K562 (cell line): ENCODE data around the gene MRPL28. TPM values are rescaled to one million over a fixed set of nuclear protein-coding genes. Genes with fewer than 3 reads are reported as not detected.

Source experiments
- ATAC-seq: fragments of 200-7000 bp; cut with Tn5 transposase; 3 replicates; pipeline ENCODE4 v1.9.1; 2020; ENCODE audit warnings: moderate library complexity
- BruUV-seq: library from RNA; stranded (reverse); fragments of 400-500 nt; replicated peaks from 2 replicates; lab custom pipeline; 2021; lab: Mats Ljungman, UMichigan
- CTCF ChIA-PET: fragments of 300-600 bp; formaldehyde crosslinking; extraction: SDS; loops from one replicate; lab custom pipeline; 2021; ENCODE audit warnings: low intra/inter-chr PET ratio; lab: Yijun Ruan, JAX
- POLR2A ChIA-PET: fragments of 300-600, 350-650 bp; sonication (Branson Sonifier 250); formaldehyde crosslinking; extraction: SDS; loops from one replicate; lab custom pipeline; 2021; ENCODE audit warnings: antibody characterized with exemption, inconsistent platforms; lab: Yijun Ruan, JAX
- DNase-seq, 4 experiments: peaks; one replicate each; pipeline versions ENCODE4 v3.0.0 to v3.0.0-alpha.2; 2011 to 2018; ENCODE audit warnings: low spot score in 3 of 4, mixed read lengths in 3 of 4; ENCODE audit errors: extremely low read depth in 1 of 4
- FAIRE-seq: peaks from 2 replicates; lab custom pipeline; 2011; peaks lifted over from hg19 to GRCh38; lab: Jason Lieb, UNC
- H2AFZ ChIP-seq: 2 replicates; pipeline ENCODE4 v1.6.0; 2011; ENCODE audit warnings: low read depth, low read length, control low read depth, inconsistent platforms
- H3K27ac ChIP-seq: fragments of 200-600 bp; 3 replicates; pipeline ENCODE4 v1.8.0; 2011; ENCODE audit warnings: low read depth, mild to moderate bottlenecking, control low read depth, inconsistent platforms, low read length, moderate library complexity, mixed read lengths; ENCODE audit errors: extremely low read depth
- H3K27me3 ChIP-seq, 2 experiments: fragments of 300-600 bp in 1 of 2; 2 replicates in 1 of 2; 3 replicates in 1 of 2; pipeline versions ENCODE4 v1.6.0 to v1.8.0; 2011; ENCODE audit warnings: inconsistent platforms in 2 of 2, low read length in 2 of 2, mild to moderate bottlenecking in 1 of 2, mixed read lengths in 1 of 2, moderate library complexity in 1 of 2; ENCODE audit not compliant: control insufficient read depth in 2 of 2, insufficient read depth in 2 of 2
- H3K36me3 ChIP-seq: fragments of 300-600 bp; 3 replicates; pipeline ENCODE4 v1.8.0; 2011; ENCODE audit warnings: mild to moderate bottlenecking, low read length, inconsistent platforms; ENCODE audit not compliant: control insufficient read depth, insufficient read depth
- H3K4me1 ChIP-seq, 2 experiments: fragments of 200-600 bp in 1 of 2; replicated peaks in 1 of 2; 2 replicates in 1 of 2; 3 replicates in 1 of 2; pipeline versions ENCODE4 v1.5.1 to v1.8.0; 2011; ENCODE audit warnings: inconsistent platforms in 2 of 2, low read length in 2 of 2, mild to moderate bottlenecking in 1 of 2, mixed read lengths in 1 of 2, moderate library complexity in 1 of 2; ENCODE audit not compliant: control insufficient read depth in 2 of 2, insufficient read depth in 2 of 2
- H3K4me2 ChIP-seq: 2 replicates; pipeline ENCODE4 v1.6.1; 2011; ENCODE audit warnings: low read length, control low read depth, inconsistent platforms, mixed read lengths; ENCODE audit not compliant: insufficient read depth
- H3K4me3 ChIP-seq: fragments of 200-600 bp; sonication (generic), shearing (Covaris generic); 2 replicates; pipeline ENCODE4 v1.5.1; 2016; ENCODE audit warnings: control low read depth, inconsistent platforms
- H3K79me2 ChIP-seq: fragments of 200-600 bp; 3 replicates; pipeline ENCODE4 v1.8.0; 2011; ENCODE audit warnings: low read length, inconsistent platforms; ENCODE audit not compliant: control insufficient read depth, insufficient read depth
- H3K9ac ChIP-seq, 2 experiments: 2 replicates each; pipeline versions ENCODE4 v1.6.0 to v1.6.1; 2011; ENCODE audit warnings: low read depth in 2 of 2, low read length in 2 of 2, control low read depth in 1 of 2, inconsistent platforms in 1 of 2, mild to moderate bottlenecking in 1 of 2, mixed read lengths in 1 of 2; ENCODE audit not compliant: insufficient read depth in 1 of 2
- H3K9me1 ChIP-seq: one replicate; pipeline ENCODE4 v1.6.0; 2011; ENCODE audit warnings: inconsistent platforms, mild to moderate bottlenecking, low read length, moderate library complexity; ENCODE audit not compliant: control insufficient read depth, insufficient read depth
- H3K9me3 ChIP-seq: replicated peaks from 2 replicates; pipeline ENCODE4 v1.5.1; 2011; ENCODE audit warnings: low read depth, low read length, inconsistent platforms; ENCODE audit not compliant: control insufficient read depth, insufficient read depth
- H4K20me1 ChIP-seq: replicated peaks from 2 replicates; pipeline ENCODE4 v1.6.1; 2011; ENCODE audit warnings: low read length, inconsistent platforms, mixed read lengths; ENCODE audit not compliant: control insufficient read depth, insufficient read depth
- CXXC5 ChIP-seq: fragments of 250-450 bp; sonication (Bioruptor Pico); IDR thresholded peaks from 2 replicates; pipeline ENCODE4 v1.8.0; 2022; ENCODE audit warnings: inconsistent platforms, mild to moderate bottlenecking, moderate library complexity
- ESRRA ChIP-seq: fragments of 450-650 bp; IDR thresholded peaks from 2 replicates; pipeline ENCODE4 v1.6.1; 2014; ENCODE audit warnings: low read depth, mild to moderate bottlenecking, moderate library complexity, borderline replicate concordance
- FOXO4 ChIP-seq: fragments of 450-650 bp; formaldehyde crosslinking; IDR thresholded peaks from 2 replicates; pipeline ENCODE4 v1.4.0; 2020; ENCODE audit warnings: mild to moderate bottlenecking, moderate library complexity
- HNRNPK ChIP-seq: fragments of 200-400 bp; formaldehyde crosslinking; IDR thresholded peaks from one replicate; pipeline ENCODE4 v1.6.1; 2018; ENCODE audit warnings: mild to moderate bottlenecking, low read depth, low read length; ENCODE audit not compliant: poor library complexity, severe bottlenecking
- HNRNPL ChIP-seq: fragments of 200-400 bp; formaldehyde crosslinking; IDR thresholded peaks from 2 replicates; pipeline ENCODE4 v1.6.1; 2017; ENCODE audit warnings: low read depth, mild to moderate bottlenecking, low read length
- PCBP2 ChIP-seq: fragments of 200-400 bp; formaldehyde crosslinking; IDR thresholded peaks from 2 replicates; pipeline ENCODE4 v1.6.1; 2018; ENCODE audit warnings: low read length, low read depth, mild to moderate bottlenecking, moderate library complexity; ENCODE audit not compliant: poor library complexity, severe bottlenecking
- POU5F1 ChIP-seq: fragments of 150-350 bp; IDR thresholded peaks from 2 replicates; pipeline ENCODE4 v1.6.1; 2014; ENCODE audit warnings: borderline replicate concordance, low read length, low read depth, mild to moderate bottlenecking; ENCODE audit not compliant: partially characterized antibody
- RBM14 ChIP-seq: fragments of 200-400 bp; formaldehyde crosslinking; IDR thresholded peaks from 2 replicates; pipeline ENCODE4 v1.6.1; 2018; ENCODE audit warnings: low read depth, mild to moderate bottlenecking, low read length, moderate library complexity, borderline replicate concordance; ENCODE audit not compliant: insufficient read depth
- SMAD4 ChIP-seq: fragments of 250-450 bp; sonication (Bioruptor Pico); conservative IDR thresholded peaks from 2 replicates; pipeline ENCODE4 v1.8.0; 2021; ENCODE audit warnings: inconsistent platforms, mild to moderate bottlenecking, moderate library complexity
- SPI1 ChIP-seq: IDR thresholded peaks from 2 replicates; pipeline ENCODE4 v1.6.1; 2011; ENCODE audit warnings: low read depth, low read length, control low read depth, borderline replicate concordance
- U2AF2 ChIP-seq: fragments of 200-400 bp; formaldehyde crosslinking; optimal IDR thresholded peaks from 2 replicates; pipeline ENCODE3; 2017; ENCODE audit warnings: low read depth, mild to moderate bottlenecking, low read length
- ZBTB7A ChIP-seq: IDR thresholded peaks from 2 replicates; pipeline ENCODE4 v1.6.1; 2011; ENCODE audit warnings: low read depth, mild to moderate bottlenecking, low read length, moderate library complexity, borderline replicate concordance; ENCODE audit not compliant: control insufficient read depth
- ZNF695 ChIP-seq: fragments of 450-650 bp; formaldehyde crosslinking; IDR thresholded peaks from 2 replicates; pipeline ENCODE4 v1.4.0; 2020; ENCODE audit warnings: mild to moderate bottlenecking, moderate library complexity
- WGBS: fragments of 100-300 bp; shearing (Covaris generic); methylation state at CpG from one replicate; pipeline ENCODE4 v1.1.6; 2016; ENCODE audit warnings: low coverage, mixed read lengths; ENCODE audit not compliant: insufficient coverage; ENCODE audit errors: missing lambda C conversion rate; 5-methylcytosine and 5-hydroxymethylcytosine counted together
- in situ Hi-C: fragments of 300-500 bp; cut with MboI; formaldehyde crosslinking; loops from 4 replicates; pipeline ENCODE4 v1.15.0; 2018; ENCODE audit warnings: inconsistent platforms, mixed read lengths
- intact Hi-C: fragments of 100-400 bp; cut with micrococcal nuclease; formaldehyde crosslinking; loops from 2 replicates; pipeline ENCODE4 v1.14.2; 2022
- polyA plus RNA-seq, 8 experiments: library from polyadenylated mRNA; depleted of rRNA in 4 of 8; stranded (reverse) in 5 of 8; unstranded in 3 of 8; fragments of >200 nt; fragmentation: Nextera tagmentation in 2 of 8; fragmentation: Illumina TruSeq in 1 of 8; extraction: Ambion mirVana in 2 of 8; extraction: Trizol in 1 of 8; gene quantifications; 2 replicates each; pipeline versions ENCODE4 v1.2.1 to v1.2.3, GENCODE V29; 2011 to 2014; ENCODE audit warnings: inconsistent platforms in 1 of 8, missing spikeins in 1 of 8
- total RNA-seq, 7 experiments: library from RNA; depleted of rRNA in 6 of 7; stranded (reverse); fragments of >200 nt in 6 of 7; fragmentation: Illumina TruSeq in 2 of 7; extraction: Trizol in 2 of 7; gene quantifications; 2 replicates each; pipeline versions ENCODE4 v1.2.1 to v1.2.3, GENCODE V29; 2011 to 2021; ENCODE audit warnings: low replicate concordance in 1 of 7

Gene MRPL28
- total and polyA plus RNA-seq, 9 of the 15 experiments (the other 6 are each of a cell fraction or from before 2014, with no cell fraction given), result 2.5 to 323 (median 175) TPM

DNA sequence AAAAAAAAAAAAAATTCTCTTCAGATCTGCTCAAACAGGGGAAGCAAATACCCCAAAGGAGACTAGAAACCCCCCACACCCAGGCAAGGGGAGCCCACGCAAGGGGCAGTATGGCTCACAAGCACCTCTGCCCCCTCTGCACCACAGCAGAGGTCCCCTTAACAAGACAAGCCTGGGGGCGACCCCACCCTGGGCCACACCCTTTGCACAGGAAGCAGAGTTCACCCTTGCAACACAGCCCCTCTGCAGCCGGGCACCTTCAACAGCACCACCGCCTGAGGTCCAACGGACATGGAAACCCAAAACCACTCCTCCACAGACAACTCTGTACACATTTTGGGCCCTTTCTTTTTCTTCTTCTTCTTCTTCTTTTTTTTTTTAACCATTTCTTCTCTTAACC is 30.7 kb downstream of the MRPL28 start:
- Histone ChIP-seq H2AFZ (no peak overlapping the region), H3K9ac (peak overlapping the region in 1 of 2 experiments; percentile 85; a peak in 1 of 4 replicates), H3K4me2 (peak overlapping the region; percentile 25; the same call in 1 of the 2 replicates), H3K9me3 (0 out of 2 replicates have a peak, but pooled peaks cover 1% of the 10 kb centered on the region), H4K20me1 (peaks cover 22% of the 10 kb centered on the region), H3K27ac (peak overlapping the region; percentile 66; the same call in 1 of the 3 replicates), H3K9me1 (peaks cover 5% of the 10 kb centered on the region), H3K79me2 (peaks cover 96% of the 10 kb centered on the region), H3K27me3 (no peaks in the 10 kb centered on the region), H3K4me3 (no peak overlapping the region), H3K4me1 (peaks cover 33 to 50% of the 10 kb centered on the region in 2 experiments), H3K36me3 (peaks cover 34% of the 10 kb centered on the region)
- FAIRE-seq, result peak; percentile 35
- no peak for TF ChIP-seq CXXC5 (CRISPR knock-in tag)
- peak; percentile 64; the same call in 1 of the 2 replicates for TF ChIP-seq ZBTB7A
- ATAC-seq, result peak; percentile 59
- no TSS peak for BruUV-seq
- in situ Hi-C loops (no loop called here), intact Hi-C loops (no loop called here)
- ChIA-PET CTCF (no interaction called here), POLR2A (interaction anchor here (1.2 kb wide), 2 partner anchors 10 to 15 kb away, joined by 3 to 4 read pairs; no protein-coding TSS in a partner anchor)
- no peak for DNase-seq
- WGBS, result 25% methylated on average over 5 of the region's 5 CpGs

- intact Hi-C loops (no loop called here), in situ Hi-C loops (no loop called here)
- DNase-seq (no peak), FAIRE-seq (no peak), ATAC-seq (no peak)
- 0 out of 2 replicates have a peak, but pooled peaks cover 1% of the 10 kb centered on the region for H3K9me3 ChIP-seq
- H3K27ac ChIP-seq, result peak overlapping the region; percentile 3; the same call in 2 of the 3 replicates
- BruUV-seq, result no TSS peak
- H3K4me1 ChIP-seq, result peaks cover 36 to 52% of the 10 kb centered on the region in 2 experiments
- H3K4me2 ChIP-seq, result no peak overlapping the region
- peaks cover 35% of the 10 kb centered on the region for H4K20me1 ChIP-seq
- POLR2A ChIA-PET, result interaction anchor here (0.5 to 3.0 kb wide), 8 partner anchors 8 to 103 kb away, joined by 3 to 22 read pairs (median 4); no protein-coding TSS in a partner anchor
- H3K9me1 ChIP-seq, result peaks cover 5% of the 10 kb centered on the region
- peaks cover 97% of the 10 kb centered on the region for H3K79me2 ChIP-seq
- peaks cover 19% of the 10 kb centered on the region; the same call in 2 of the 3 replicates for H3K36me3 ChIP-seq
- no peak overlapping the region for H2AFZ ChIP-seq
- 78% methylated on average over 18 of the region's 21 CpGs for WGBS
- no peak overlapping the region for H3K4me3 ChIP-seq
- peak overlapping the region in 1 of 2 experiments; percentile 79; a peak in 2 of 4 replicates for H3K9ac ChIP-seq
- CTCF ChIA-PET, result no interaction called here
- H3K27me3 ChIP-seq, result no peaks in the 10 kb centered on the region
- no peak for TF ChIP-seq SPI1
- TF ChIP-seq ESRRA, result no peak
- TF ChIP-seq U2AF2, result no peak
- no peak for TF ChIP-seq HNRNPK
- no peak for TF ChIP-seq SMAD4 (CRISPR knock-in tag)
- no peak for TF ChIP-seq PCBP2
- TF ChIP-seq FOXO4 (CRISPR knock-in tag), result no peak
- no peak for TF ChIP-seq RBM14
- TF ChIP-seq POU5F1, result no peak
- no peak for TF ChIP-seq HNRNPL
- TF ChIP-seq ZNF695, result no peak
Measured at GRCh38 chr16:337975-338575, 32.3 kb downstream of the MRPL28 start.
